Rectal smooth muscle tissue (tissue), 1 donor: ENCODE results near the gene ATP11A.

Experiments used
- H3K27ac ChIP-seq: one replicate; pipeline ENCODE4 v1.7.0; 2013; ENCODE audit warnings: low read depth, low read length, inconsistent platforms
- H3K27me3 ChIP-seq: one replicate; pipeline ENCODE4 v1.7.0; 2013; ENCODE audit warnings: low read length; ENCODE audit not compliant: control insufficient read depth, insufficient read depth
- H3K36me3 ChIP-seq: one replicate; pipeline ENCODE4 v1.7.0; 2013; ENCODE audit warnings: low read length; ENCODE audit not compliant: control insufficient read depth, insufficient read depth
- H3K4me1 ChIP-seq: one replicate; pipeline ENCODE4 v1.7.0; 2013; ENCODE audit warnings: low read length; ENCODE audit not compliant: control insufficient read depth, insufficient read depth
- H3K4me3 ChIP-seq: one replicate; pipeline ENCODE4 v1.7.0; 2013; ENCODE audit warnings: low read length
- H3K9ac ChIP-seq: one replicate; pipeline ENCODE4 v1.7.0; 2013; ENCODE audit warnings: low read length

Gene ATP11A

GRCh38 chr13:112890316-112891145, 200.7 kb downstream of the ATP11A start:
- no peak overlapping the region for H3K4me3 ChIP-seq
- no peaks in the 10 kb centered on the region for H3K36me3 ChIP-seq
- no peak overlapping the region for H3K27ac ChIP-seq
- peaks cover 8% of the 10 kb centered on the region for H3K4me1 ChIP-seq
- peaks cover 10% of the 10 kb centered on the region for H3K27me3 ChIP-seq
- H3K9ac ChIP-seq, result no peak overlapping the region

GRCh38 chr13:112891477-112892401, 201.9 kb downstream of the ATP11A start:
- Histone ChIP-seq H3K36me3 (no peaks in the 10 kb centered on the region), H3K4me3 (no peak overlapping the region), H3K27me3 (peaks cover 10% of the 10 kb centered on the region), H3K4me1 (peaks cover 4% of the 10 kb centered on the region), H3K9ac (no peak overlapping the region), H3K27ac (no peak overlapping the region)

- Histone ChIP-seq H3K27ac (no peak overlapping the region), H3K4me3 (no peak overlapping the region), H3K9ac (no peak overlapping the region), H3K27me3 (peaks cover 14% of the 10 kb centered on the region), H3K4me1 (peaks cover 4% of the 10 kb centered on the region), H3K36me3 (no peaks in the 10 kb centered on the region)
These were observed 202.8 kb downstream of the ATP11A start for GRCh38 chr13:112892426-112893206.

GRCh38 chr13:112893207-112893569, 203.3 kb downstream of the ATP11A start:
- no peak overlapping the region for H3K27ac ChIP-seq
- peaks cover 4% of the 10 kb centered on the region for H3K4me1 ChIP-seq
- H3K27me3 ChIP-seq, result peaks cover 14% of the 10 kb centered on the region
- H3K4me3 ChIP-seq, result peak overlapping the region; percentile 45
- H3K9ac ChIP-seq, result no peak overlapping the region
- no peaks in the 10 kb centered on the region for H3K36me3 ChIP-seq

- Histone ChIP-seq H3K36me3 (no peaks in the 10 kb centered on the region), H3K9ac (no peak overlapping the region), H3K27ac (no peak overlapping the region), H3K4me1 (peaks cover 4% of the 10 kb centered on the region), H3K27me3 (peaks cover 14% of the 10 kb centered on the region), H3K4me3 (peak overlapping the region; percentile 45)
These were observed 204.0 kb downstream of the ATP11A start for GRCh38 chr13:112893570-112894422.

- Histone ChIP-seq H3K4me1 (peaks cover 4% of the 10 kb centered on the region), H3K36me3 (no peaks in the 10 kb centered on the region), H3K4me3 (peak overlapping the region; percentile 56), H3K9ac (no peak overlapping the region), H3K27ac (no peak overlapping the region), H3K27me3 (peaks cover 14% of the 10 kb centered on the region)
These were observed 204.5 kb downstream of the ATP11A start for GRCh38 chr13:112894423-112894672.

DNA sequence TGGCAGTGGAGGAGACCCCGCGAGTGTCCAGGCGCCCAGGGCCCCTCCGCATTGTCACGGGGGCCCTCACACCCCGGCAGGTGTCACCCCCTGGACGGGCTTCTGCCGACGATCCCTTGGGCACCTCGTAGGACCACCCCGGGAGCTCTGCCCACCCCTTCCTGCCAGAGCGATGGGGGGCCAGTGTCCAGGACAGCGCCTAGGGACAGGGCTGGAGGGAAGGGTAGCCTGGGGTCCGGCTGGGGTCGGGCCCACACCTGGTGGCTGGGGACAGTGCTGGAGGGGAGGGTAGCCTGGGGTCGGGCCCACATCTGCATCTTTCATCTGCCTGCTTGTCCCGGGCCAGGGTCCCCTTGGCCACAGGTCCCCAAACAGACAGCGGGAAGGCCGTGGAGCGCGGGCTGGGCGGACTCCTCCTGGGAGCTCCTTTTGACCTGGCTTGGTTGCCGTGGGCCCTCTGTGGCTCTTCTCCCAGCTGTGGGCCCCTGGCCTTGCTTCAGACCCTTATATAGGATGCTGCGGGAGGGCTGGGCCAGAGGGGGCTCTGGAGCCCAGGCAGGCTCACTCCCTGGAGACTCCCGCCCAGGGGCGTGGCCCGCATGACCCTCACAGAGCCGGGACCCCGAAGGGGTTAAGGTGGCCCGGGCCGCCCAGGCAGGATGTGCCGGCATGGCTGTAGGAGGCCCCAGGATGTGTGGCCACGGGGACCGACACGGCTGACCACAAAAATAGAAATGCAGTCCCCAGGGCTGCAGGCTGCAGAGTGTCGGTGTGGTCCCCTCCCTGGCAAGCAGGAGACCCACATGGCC, 205.0 kb downstream of the ATP11A start:
- Histone ChIP-seq H3K4me1 (peaks cover 4% of the 10 kb centered on the region), H3K4me3 (peak overlapping the region; percentile 56), H3K27me3 (peaks cover 14% of the 10 kb centered on the region), H3K9ac (no peak overlapping the region), H3K27ac (no peak overlapping the region), H3K36me3 (no peaks in the 10 kb centered on the region)

- H3K4me3 ChIP-seq, result no peak overlapping the region
- peaks cover 4% of the 10 kb centered on the region for H3K4me1 ChIP-seq
- peaks cover 14% of the 10 kb centered on the region for H3K27me3 ChIP-seq
These were observed 206.0 kb downstream of the ATP11A start for GRCh38 chr13:112895521-112896465.

DNA sequence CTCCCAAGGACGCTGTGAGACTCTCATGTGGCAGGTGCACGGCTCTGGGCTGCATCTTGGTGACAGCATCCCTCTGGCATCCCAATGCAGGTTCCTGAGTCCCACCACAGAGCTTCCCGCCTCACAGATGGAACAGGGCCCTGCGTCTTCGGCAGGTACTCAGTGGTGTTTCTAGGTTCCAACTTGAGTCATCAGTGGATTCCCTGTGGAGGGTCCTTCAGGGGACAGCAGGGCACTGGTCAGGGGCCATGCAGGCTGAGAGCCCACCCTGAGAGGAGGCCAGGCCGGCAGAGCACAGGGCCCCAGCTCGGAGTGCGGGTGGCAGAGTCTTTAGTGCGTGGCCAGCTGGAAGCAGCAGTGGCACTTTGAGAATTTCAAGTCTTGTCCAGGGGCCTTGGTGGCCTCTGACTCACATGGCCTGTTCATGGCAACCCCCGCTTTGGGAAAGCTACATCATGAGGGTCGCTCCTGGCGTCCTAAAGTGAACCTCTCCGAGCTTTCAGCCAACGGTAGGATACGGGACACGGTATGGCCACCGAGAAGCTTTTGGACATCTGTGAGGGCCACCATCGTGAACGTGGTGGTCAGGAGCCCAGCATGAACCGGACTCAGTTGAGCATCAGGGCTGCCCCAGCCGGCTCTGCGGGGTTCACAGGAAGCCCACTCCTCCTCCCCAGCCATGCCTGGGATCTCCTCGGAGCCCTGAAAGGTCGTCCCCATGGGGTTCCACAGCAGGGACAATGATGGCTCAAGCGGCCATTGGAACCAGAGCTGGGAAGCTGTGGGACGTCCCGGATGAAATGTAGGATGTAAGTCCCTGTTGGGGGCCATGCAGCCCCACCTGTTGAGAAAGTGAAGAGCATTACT, 207.1 kb downstream of the ATP11A start:
- Histone ChIP-seq H3K27ac (no peak overlapping the region), H3K27me3 (peaks cover 14% of the 10 kb centered on the region), H3K4me3 (no peak overlapping the region), H3K36me3 (no peaks in the 10 kb centered on the region), H3K4me1 (peaks cover 4% of the 10 kb centered on the region), H3K9ac (no peak overlapping the region)

More at GRCh38 chr13:112895521-112896465, 206.0 kb downstream of the ATP11A start:
- Histone ChIP-seq H3K9ac (no peak overlapping the region), H3K36me3 (no peaks in the 10 kb centered on the region), H3K27ac (no peak overlapping the region)

DNA sequence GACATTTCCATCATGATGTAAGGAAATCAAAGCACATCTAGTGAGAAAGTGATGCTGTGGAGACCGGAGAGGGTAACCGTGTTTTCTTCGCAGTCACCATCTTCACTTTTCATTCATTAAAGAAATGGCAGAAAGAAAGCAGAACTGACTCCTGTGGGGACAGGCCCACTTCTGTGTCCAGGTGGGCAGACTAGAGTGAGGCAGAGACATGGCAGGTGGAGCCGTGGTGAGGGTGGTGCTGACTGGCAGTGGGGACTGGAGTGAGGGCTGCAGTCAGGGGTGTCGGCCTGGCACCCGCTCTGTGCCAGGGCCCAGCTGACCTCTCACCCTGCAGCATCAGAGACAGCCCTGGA, 207.7 kb downstream of the ATP11A start:
- no peak overlapping the region for H3K9ac ChIP-seq
- H3K36me3 ChIP-seq, result no peaks in the 10 kb centered on the region
- no peak overlapping the region for H3K4me3 ChIP-seq
- H3K4me1 ChIP-seq, result peaks cover 4% of the 10 kb centered on the region
- H3K27ac ChIP-seq, result no peak overlapping the region
- peaks cover 14% of the 10 kb centered on the region for H3K27me3 ChIP-seq
